MCF 10A (cell line): ENCODE data around the gene CXCL6. TPM values are rescaled to one million over a fixed set of nuclear protein-coding genes. Genes with fewer than 3 reads are reported as not detected.

Experiments used
- total RNA-seq: library from RNA; stranded (reverse); gene quantifications from 2 replicates; pipeline ENCODE4 v1.2.3, GENCODE V29; 2022

Gene CXCL6
- total RNA-seq, 1 experiment from 2014 or later = not detected

Other genes starting within 250 kb of the CXCL6 start
- 1.6 and 2.4 TPM in 2 replicates for gene RASSF6, start 216.2 kb upstream of the CXCL6 start, total RNA-seq
- 17.0 and 36.2 TPM in 2 replicates for gene CXCL8, start 96.1 kb upstream of the CXCL6 start, total RNA-seq
- gene PF4V1, start 16.6 kb downstream of the CXCL6 start, total RNA-seq = not detected in 2 replicates
- gene CXCL1, start 32.7 kb downstream of the CXCL6 start, total RNA-seq = 35.0 and 49.3 TPM in 2 replicates
- not detected in 2 replicates for gene PF4, start 145.3 kb downstream of the CXCL6 start, total RNA-seq
- gene PPBP, start 151.5 kb downstream of the CXCL6 start, total RNA-seq = not detected in 2 replicates
- gene CXCL5, start 162.0 kb downstream of the CXCL6 start, total RNA-seq = 0.51 and 0.54 TPM in 2 replicates
- gene CXCL3, start 202.0 kb downstream of the CXCL6 start, total RNA-seq = 9.2 and 9.8 TPM in 2 replicates